Measurements from ENCODE around the gene ILF2. TPM values are rescaled to one million over a fixed set of nuclear protein-coding genes. Genes with fewer than 3 reads are reported as not detected.

Gene ILF2
- total and polyA plus RNA-seq, 2 of the 13 experiments (the other 11 are each of a cell fraction or from before 2014, with no cell fraction given), result 292 to 366 TPM

GRCh38 chr1:153612755-153613331, 58.0 kb downstream of the ILF2 start, which contains the start of gene S100A16 (continued):
- TF ChIP-seq E2F5 (CRISPR knock-in tag; conservative IDR thresholded peaks at IDR 0.05), result no peak
- TF ChIP-seq NR2C2 (CRISPR knock-in tag; IDR thresholded peaks at IDR 0.05; ENCODE audit: borderline replicate concordance), result peak; percentile 37
- TF ChIP-seq KAT8 (CRISPR knock-in tag; IDR thresholded peaks at IDR 0.05), result peak; percentile 48; the same call in 1 of the 2 replicates
- no peak for TF ChIP-seq TBX3 (IDR thresholded peaks at IDR 0.05; ENCODE audit: borderline replicate concordance)
- TF ChIP-seq ZMYM2 (CRISPR knock-in tag; IDR thresholded peaks at IDR 0.05), result no peak
- TF ChIP-seq MBNL3 (CRISPR knock-in tag; conservative IDR thresholded peaks at IDR 0.05), result no peak
- peak; percentile 10; the same call in 1 of the 2 replicates for TF ChIP-seq ZNF580 (CRISPR knock-in tag; IDR thresholded peaks at IDR 0.05; ENCODE audit: borderline replicate concordance, low read depth)
- no peak for TF ChIP-seq ZNF7 (CRISPR knock-in tag; IDR thresholded peaks at IDR 0.05)
- 0 out of 2 replicates have a peak, but pooled peaks have one; percentile 70 for TF ChIP-seq ZNF34 (CRISPR knock-in tag; IDR thresholded peaks at IDR 0.05; ENCODE audit: borderline replicate concordance)
- TF ChIP-seq PAWR (CRISPR knock-in tag; IDR thresholded peaks at IDR 0.05; ENCODE audit: borderline replicate concordance), result no peak
- TF ChIP-seq ZNF207 (IDR thresholded peaks at IDR 0.05; ENCODE audit: borderline replicate concordance), result no peak
- TF ChIP-seq ZBTB43 (CRISPR knock-in tag; conservative IDR thresholded peaks at IDR 0.05), result no peak
- no peak for TF ChIP-seq SNAI1 (CRISPR knock-in tag; IDR thresholded peaks at IDR 0.05; ENCODE audit: borderline replicate concordance)
- TF ChIP-seq HNF1A (IDR thresholded peaks at IDR 0.05; ENCODE audit: low read depth), result peak; percentile 94
- peak; percentile 96 for TF ChIP-seq HNF1A (CRISPR knock-in tag; IDR thresholded peaks at IDR 0.05; ENCODE audit: borderline replicate concordance)
- TF ChIP-seq RARA (CRISPR knock-in tag; IDR thresholded peaks at IDR 0.05), result no peak
- no peak for TF ChIP-seq ZNF160 (CRISPR knock-in tag; IDR thresholded peaks at IDR 0.05)
- TF ChIP-seq ZNF30 (CRISPR knock-in tag; IDR thresholded peaks at IDR 0.05), result no peak
- TF ChIP-seq XRCC5 (optimal IDR thresholded peaks at IDR 0.05; ENCODE audit: low read length), result no peak
- no peak for TF ChIP-seq ZFP36L2 (CRISPR knock-in tag; IDR thresholded peaks at IDR 0.05)
- TF ChIP-seq ZBTB37 (CRISPR knock-in tag; IDR thresholded peaks at IDR 0.05), result no peak
- TF ChIP-seq BORCS8-MEF2B (CRISPR knock-in tag; IDR thresholded peaks at IDR 0.05), result 0 out of 2 replicates have a peak, but pooled peaks have one; percentile 19
- TF ChIP-seq ZNF615 (CRISPR knock-in tag; IDR thresholded peaks at IDR 0.05; ENCODE audit: borderline replicate concordance), result no peak
